Thyroid gland (tissue), 4 donors: ENCODE results near the gene ROM1.

Source experiments
- CTCF ChIP-seq, 6 experiments: fragments of 200-600 bp in 3 of 6; fragments of 450-650 bp in 3 of 6; sonication (generic) in 3 of 6; IDR thresholded peaks; one replicate each; pipeline ENCODE4 v1.5.1; 2016 to 2019; ENCODE audit warnings: antibody characterized with exemption in 6 of 6, mild to moderate bottlenecking in 2 of 6, inconsistent platforms in 1 of 6, moderate library complexity in 1 of 6
- POLR2A ChIP-seq, 2 donors: fragments of 450-650 bp; IDR thresholded peaks; one replicate each; pipeline ENCODE4 v1.6.1; 2017; ENCODE audit warnings: antibody characterized with exemption in 2 of 2, mild to moderate bottlenecking in 2 of 2, moderate library complexity in 1 of 2

- TF ChIP-seq CTCF (IDR thresholded peaks at IDR 0.05) = no peak
- TF ChIP-seq POLR2A (IDR thresholded peaks at IDR 0.05) = no peak
Measured at GRCh38 chr11:62573006-62573591, 40.0 kb upstream of the ROM1 start.
